Activated naive CD4-positive, alpha-beta T cell treated with Interleukin-2 at 50 U/mL for 16 hours (primary cell): ENCODE data around the gene HEYL.

Experiments used
- DNase-seq: peaks from one replicate; pipeline ENCODE4 v3.0.0-alpha.2; 2020

HEYL gene

DNA sequence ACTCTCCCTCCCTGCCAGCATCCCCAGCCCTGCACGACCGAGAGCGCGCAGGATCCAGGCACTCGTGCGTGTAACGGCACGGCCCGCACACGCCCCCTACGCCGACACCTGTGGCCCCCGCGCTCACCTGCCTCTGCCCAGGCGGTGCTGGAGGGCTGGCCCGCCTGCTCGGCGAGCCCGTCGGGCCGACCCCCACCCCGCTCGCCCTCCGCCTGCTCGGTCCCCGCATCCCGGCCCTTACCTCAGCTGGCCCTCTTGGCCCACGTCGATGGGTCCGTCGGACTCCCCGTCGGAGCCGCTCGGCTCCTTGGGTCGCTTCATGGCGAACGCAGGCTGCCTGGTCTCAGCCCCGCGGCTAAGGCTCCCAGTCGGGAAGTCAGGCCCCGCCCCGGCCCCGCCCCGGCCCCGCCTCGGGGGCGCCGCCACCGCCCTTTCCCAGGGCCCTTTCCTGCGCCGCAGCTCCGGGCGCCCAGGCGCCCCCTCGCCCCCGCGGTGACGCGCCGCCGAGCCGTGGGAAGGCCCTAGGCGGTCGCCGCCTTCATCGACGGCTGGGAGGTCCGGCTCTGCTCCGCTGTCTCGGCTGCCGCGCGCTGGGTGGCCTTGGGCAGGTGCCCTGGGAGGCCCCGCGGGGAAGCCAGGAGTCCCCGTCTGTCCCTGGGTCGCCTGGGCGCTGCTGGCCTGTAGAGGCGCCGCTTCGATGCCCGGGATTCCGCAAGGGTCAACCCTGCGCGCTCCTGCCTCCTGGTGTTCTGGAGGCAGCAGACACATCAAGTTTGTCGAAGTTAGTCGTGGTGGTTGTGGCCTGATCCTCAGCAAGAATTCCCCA is at the start of gene HEYL:
Gene HEYL, minus strand, starts transcription at position 339 of the 826 bp plus-strand sequence. Its CDS starts 18 bp downstream, at position 321.
- DNase-seq = peak; percentile 76

- no peak for DNase-seq
Observed at GRCh38 chr1:39689214-39689613, 49.8 kb upstream of the HEYL start.

- no peak for DNase-seq
Observed at GRCh38 chr1:39688706-39689105, 49.3 kb upstream of the HEYL start.

DNA sequence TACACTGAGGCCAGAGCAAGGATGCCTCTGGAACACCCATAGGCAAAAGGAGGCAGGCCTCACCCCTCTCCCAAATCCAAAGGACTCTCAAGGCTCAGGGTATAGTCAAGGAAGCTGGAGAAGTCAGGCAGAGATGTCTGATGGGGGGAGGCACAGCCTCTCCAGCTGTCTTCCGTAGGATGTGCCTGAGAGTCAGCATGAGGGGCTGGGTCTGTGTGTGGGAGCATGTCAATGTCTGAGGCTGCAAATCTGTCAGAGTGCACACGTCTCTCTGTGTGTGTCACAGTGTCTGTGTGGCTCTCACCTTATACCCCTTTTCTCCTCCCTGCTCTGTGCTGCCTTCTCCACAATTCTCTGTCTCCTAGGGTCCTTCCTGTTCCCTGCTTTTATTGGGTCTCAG is 47.8 kb upstream of the HEYL start:
- no peak for DNase-seq

GRCh38 chr1:39685071-39685470 is 45.6 kb upstream of the HEYL start:
- no peak for DNase-seq

DNA sequence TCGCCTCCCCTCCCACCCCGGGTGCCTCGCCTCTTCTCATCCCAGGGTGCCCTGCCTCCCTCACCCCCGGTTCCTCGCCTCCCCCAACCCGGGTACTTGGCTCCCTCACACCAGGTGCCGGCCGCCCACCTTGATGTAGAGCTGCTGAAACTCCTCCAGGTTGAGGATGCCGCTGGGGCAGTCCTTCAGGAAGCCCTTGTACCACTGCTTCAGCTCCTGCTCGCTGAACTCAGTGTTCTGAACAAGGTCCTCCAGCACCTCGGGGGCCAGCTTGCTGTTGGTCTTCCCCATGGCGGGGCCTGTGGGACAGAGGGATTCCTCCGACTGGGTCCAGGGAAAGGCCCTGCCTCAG is 44.8 kb upstream of the HEYL start:
- no peak for DNase-seq

DNA sequence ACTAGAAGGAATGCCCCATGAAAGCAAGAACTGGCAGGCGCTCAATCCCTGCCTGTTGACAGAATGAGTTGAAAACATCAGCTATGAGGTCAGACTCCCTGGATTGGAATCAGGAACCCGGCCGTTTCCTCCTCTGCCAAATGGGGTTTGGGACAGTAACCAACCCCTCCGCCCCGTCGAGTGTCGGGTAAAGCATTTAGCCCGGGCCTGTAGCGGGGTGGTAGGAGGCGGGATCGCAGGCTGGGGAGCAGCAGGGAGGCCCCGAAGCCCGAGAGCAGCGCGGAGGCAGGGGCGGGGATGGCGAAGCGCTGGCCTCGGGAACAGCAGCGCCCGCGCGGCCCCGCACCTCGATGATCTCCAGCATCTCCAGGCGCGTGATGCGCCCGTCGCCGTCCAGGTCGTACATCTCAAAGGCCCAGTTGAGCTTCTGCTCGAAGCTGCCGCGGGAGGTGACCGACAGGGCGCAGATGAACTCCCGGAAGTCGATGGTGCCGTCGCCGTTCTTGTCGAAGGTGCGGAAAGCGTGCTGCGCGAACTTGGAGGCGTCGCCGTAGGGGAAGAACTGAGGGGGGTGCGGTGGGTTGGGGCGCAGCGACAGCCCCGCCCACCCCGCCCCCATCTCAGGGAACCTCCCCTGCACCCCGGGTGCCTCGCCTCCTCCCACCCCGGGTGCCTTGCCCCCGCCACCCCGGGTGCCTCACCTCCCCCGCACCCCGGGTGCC is 44.3 kb upstream of the HEYL start:
- peak; percentile 51 for DNase-seq

- DNase-seq = no peak
Observed at GRCh38 chr1:39681999-39682398, 42.6 kb upstream of the HEYL start.

GRCh38 chr1:39681294-39681693 is 41.9 kb upstream of the HEYL start:
- no peak for DNase-seq

GRCh38 chr1:39680751-39681150 is 41.3 kb upstream of the HEYL start:
- DNase-seq = no peak

DNA sequence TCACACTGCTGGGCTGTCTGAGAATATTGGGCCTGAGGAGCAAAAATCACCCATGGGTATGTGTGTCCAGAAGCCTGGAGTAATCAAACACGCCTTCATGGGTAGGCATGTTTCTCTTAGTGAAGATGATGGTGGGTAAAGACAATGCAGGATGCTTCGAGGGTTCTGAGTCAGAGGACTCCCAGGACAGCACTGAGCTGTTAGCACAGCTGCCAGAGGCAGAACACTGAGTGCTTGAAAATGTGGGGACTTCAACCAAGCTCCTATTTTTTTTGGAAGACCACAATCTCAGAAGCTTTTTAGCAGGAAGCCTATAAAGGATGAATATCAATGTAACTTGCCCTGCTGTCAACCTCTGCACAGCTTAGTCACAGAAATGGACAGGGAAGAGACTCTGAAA is 40.4 kb upstream of the HEYL start:
- DNase-seq = no peak

GRCh38 chr1:39678889-39679288 is 39.4 kb upstream of the HEYL start:
- no peak for DNase-seq

- no peak for DNase-seq
Observed at GRCh38 chr1:39677645-39678044, 38.2 kb upstream of the HEYL start.

- DNase-seq = no peak
Observed at GRCh38 chr1:39676948-39677548, 37.6 kb upstream of the HEYL start.

GRCh38 chr1:39675220-39675619 is 35.8 kb upstream of the HEYL start:
- DNase-seq = no peak

DNA sequence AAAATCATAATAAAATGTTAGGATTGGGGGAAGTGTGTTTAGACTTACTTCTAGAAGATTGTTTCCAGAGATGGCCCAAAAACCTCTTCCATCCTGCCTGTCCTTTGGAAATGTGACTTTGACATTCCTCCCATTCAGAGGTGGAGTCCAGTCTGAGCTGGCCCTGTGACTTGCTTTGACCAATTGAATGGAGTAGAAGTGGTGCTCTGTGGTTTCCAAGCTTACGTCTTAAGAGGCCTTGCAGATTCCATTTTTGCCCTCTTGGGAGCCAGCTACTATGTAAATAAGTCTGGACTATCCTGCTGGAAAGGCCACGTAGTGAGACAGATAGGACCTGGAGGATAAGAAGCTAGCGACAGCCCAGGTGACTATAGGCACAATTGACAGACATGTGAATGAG is 33.8 kb upstream of the HEYL start:
- DNase-seq = no peak

- DNase-seq = peak; percentile 27
Observed at GRCh38 chr1:39672551-39672947, 33.1 kb upstream of the HEYL start.

- DNase-seq = peak; percentile 40
Observed at GRCh38 chr1:39671793-39672550, 32.5 kb upstream of the HEYL start, which contains the start of gene NT5C1A. NT5C1A (minus strand) TSS chr1:39672107; CDS start chr1:39672038, 69 bp downstream.

DNA sequence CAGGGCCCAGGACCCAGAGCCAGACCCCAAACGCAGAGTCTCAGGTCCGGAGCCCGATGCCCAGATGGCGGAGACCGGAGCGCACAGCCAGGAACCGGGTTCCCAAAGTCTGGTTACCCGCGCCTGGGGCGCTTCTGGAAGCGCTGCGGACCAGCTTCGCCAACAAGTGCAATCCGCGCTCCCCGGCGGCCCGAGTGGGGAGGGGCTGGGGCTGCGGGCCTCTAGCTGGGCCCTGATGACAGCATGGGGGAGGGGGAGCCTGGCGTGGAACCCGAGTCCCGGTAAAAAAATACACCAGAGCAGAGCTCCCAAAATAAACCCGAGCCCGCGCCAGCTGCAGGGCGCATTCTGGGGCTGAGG is 32.0 kb upstream of the HEYL start:
- no peak for DNase-seq

GRCh38 chr1:39670689-39671088 is 31.2 kb upstream of the HEYL start:
- no peak for DNase-seq

- DNase-seq = no peak
Observed at GRCh38 chr1:39668894-39669293, 29.5 kb upstream of the HEYL start.

GRCh38 chr1:39668111-39668510 is 28.7 kb upstream of the HEYL start:
- DNase-seq = no peak

DNA sequence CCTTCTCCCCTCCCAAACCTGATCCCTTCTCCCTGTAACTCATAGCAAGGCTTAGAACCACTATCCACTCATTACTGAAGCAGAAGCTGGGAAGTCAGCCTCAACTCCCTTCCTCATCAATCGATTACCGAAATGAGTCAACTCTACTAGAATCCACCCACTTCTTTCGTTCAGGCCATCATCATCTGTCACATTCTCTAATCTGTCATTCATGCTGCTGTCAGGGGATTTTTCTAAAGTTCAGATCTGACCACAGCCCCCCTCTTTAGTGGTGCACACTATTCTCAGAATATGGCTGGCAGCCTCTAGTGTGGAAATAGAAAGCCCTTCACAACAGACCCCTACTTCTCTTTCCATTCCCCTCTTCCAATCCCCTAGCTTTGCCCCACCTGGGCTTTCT is 27.3 kb upstream of the HEYL start:
- peak; percentile 50 for DNase-seq
